Stimulated activated CD4-positive, alpha-beta T cell treated with anti-CD3 and anti-CD28 coated beads, Interleukin-4, amount 100 ng/mL, for 4 hours (primary cell): ENCODE measurements around the gene KRTAP12-4.
"Not testable (repeated sequence)": the region's sequence is repeated elsewhere in the genome, so short reads cannot be mapped to it uniquely, and the experiment has no call there.

Experiments
- DNase-seq, 2 experiments: peaks; one replicate each; pipeline ENCODE4 v3.0.0-alpha.2; 2020

Gene KRTAP12-4

DNA sequence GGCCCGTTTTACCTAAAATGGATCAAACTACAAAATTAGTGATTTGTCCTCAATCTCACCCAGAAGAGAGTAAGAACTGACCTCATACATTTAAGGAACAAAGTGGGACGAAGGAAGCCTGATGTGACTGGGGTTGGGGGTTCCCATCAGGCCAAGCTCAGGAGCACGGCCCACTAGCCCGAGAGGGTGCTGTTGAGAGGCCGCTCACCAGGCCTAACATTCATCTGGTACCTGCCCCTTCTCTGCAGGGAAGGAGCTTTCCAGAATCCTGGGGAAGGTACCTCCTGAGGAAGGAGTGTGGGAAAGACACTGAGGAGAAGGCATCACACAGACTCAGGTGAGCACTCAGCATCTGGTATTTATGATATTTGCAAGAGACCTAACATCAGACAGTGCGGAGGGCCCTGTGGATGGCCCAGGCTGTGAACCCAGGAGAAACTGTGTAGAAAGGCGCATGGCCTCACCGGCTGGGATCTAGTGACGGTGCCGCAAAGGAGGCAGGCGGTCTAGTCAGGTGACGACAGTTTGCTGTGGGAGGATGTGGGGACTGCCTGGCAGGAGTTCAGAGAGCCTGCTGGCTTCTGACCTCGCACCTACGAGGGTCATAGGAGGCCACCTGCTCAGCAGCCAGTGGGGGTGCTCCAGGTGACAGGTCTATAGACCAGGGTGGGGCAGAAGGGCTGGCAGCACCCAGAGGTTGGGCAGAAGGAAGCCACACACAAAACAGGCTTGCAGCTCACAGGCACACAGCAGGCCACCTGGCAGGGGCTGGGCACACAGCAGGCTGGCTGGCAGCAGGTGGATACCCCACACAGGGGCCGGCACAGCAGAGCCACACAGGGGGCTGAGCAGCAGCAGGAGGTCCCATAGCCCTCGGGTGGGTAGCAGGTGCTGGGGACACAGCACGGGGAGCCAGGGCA lies 543 bp downstream of the KRTAP12-4 start:
- peak in 1 of 2 experiments; percentile 24 for DNase-seq

DNA sequence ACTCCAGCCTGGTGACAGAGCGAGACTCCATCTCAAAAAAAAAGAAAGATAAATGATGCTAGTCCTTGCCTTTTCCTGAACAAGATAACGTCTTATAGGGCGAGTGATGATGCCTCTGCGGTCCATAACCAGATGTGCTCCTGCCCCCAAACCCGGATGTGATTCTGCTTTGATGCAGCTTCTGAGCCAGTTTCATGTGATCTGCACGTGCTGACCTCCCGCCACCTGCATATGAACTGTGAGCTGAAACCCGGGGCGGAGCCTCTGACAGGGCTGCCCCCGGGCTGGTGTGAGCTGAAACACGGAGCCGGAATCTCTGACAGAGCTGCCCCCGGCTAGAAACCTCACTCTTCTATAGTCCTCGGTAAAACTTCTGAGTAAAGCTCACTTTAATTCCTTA lies 1.3 kb downstream of the KRTAP12-4 start:
- DNase-seq = no peak

DNA sequence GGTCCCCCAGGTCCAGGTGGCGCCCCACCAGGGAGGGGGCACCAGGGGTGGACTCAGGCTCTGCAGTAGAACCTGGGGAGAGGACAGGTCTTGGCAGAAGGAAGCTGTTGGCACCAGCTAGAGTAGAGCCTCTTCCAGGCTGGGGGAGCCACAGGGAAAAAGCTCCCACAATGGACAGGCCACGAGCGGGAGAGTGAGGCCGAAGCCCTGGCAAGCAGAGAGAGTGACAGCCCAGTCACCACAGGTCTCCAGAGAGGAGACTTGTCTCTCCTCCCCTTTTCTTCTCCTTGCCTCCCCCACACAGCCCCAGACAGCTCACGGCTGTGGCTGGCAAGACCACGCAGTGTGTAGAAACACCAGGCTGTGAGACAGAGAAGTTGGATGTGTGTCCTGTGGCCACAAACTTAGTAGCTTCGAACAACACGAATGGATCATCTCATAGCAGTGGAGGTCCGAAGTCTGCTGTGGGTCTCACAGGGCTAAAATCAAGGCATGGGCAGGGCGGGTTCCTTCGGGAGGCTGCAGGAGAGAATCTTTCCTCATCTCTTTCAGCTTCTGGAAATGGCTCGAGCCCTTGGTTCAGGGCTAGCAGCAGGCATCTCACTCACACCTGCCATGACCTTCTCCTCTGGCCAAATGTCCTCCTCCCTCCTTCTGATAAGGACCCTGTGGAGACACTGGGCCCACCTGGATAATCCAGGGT lies 3.3 kb downstream of the KRTAP12-4 start:
- DNase-seq = no peak

GRCh38 chr21:44650265-44650972 lies 4.0 kb downstream of the KRTAP12-4 start:
- no peak for DNase-seq

- no peak for DNase-seq
These were observed 4.8 kb downstream of the KRTAP12-4 start for GRCh38 chr21:44649521-44650100.

GRCh38 chr21:44648557-44649311 lies 5.7 kb downstream of the KRTAP12-4 start:
- no peak for DNase-seq

- DNase-seq = no peak
These were observed 7.3 kb downstream of the KRTAP12-4 start for GRCh38 chr21:44647222-44647552.

GRCh38 chr21:44646366-44647221 lies 7.9 kb downstream of the KRTAP12-4 start, which contains the start of gene KRTAP10-11:
Gene KRTAP10-11, plus strand, starts transcription at chr21:44646414. Its CDS starts 45 bp downstream, at chr21:44646459.
- DNase-seq = not testable (repeated sequence)

- DNase-seq = no peak
These were observed 9.6 kb downstream of the KRTAP12-4 start for GRCh38 chr21:44644878-44645277.

DNA sequence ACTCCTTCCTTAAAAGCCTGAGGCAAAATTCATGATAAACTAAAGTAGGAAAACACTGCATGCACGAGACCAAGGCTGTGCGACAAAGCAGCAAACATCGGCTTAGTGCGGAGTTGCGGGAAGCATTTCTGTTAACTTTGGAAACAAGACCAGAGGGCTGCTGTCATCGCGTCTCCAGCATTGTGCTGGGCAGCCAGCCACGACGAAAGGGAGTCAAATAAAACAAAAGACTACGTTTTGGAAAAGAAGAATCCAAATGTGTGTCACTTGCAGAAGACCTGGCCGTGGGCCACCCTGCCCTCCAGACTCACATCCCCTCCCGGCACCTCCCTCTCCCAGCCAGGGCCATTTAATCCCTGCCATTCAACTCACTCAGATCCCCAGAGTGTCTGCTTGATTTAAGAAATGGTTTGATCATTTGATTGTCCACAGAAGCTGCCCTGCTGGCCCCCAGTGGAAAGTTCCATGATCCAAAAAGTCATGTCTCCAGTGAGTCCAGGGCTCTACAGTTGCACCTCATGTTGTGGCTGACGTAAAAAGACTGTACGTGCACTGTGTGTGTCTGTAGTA lies 10.6 kb downstream of the KRTAP12-4 start:
- DNase-seq = no peak

- DNase-seq = no peak
These were observed 13.7 kb downstream of the KRTAP12-4 start for GRCh38 chr21:44640761-44641160.

GRCh38 chr21:44639331-44639655 lies 15.2 kb downstream of the KRTAP12-4 start:
- no peak for DNase-seq

DNA sequence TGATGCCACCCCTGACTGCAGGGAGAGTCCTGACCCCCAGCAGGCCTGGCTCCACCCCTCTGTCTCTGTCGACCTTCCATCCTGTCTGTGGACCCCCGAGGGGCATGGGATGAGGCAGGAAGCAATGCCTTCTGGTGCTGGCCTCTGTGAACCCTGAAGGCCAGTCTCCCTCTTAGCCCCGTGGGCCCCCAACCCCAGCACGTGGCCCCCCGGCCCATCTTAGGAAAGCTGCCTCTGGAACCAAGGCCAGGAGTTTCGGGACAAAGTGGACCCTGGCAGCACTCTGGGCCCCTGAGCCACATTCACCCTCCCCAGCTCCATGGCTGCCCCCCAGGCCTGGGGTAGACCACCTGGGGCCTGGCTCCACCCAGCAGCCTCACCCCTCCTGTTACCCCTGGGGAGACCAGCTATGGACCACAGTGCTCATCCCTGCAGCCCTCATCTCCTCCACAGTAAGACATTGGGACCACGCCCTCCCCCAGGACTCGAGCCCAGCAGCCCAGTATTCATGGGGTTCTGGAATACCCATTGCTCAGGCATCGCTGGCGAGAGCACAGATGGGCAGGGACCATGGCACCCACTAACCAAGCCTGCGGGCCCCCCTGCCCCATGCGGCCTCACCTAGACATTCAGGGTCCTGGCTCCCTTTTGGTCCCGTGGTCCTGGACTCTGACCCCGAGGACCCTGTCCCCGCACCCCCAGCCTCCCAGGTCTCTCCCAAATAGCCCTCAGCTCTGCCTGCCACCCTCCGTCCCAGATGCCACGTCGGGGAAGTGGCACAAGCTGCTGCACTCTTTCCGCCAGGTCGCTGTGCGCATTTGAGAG lies 15.7 kb downstream of the KRTAP12-4 start:
- DNase-seq = not testable (repeated sequence)

DNA sequence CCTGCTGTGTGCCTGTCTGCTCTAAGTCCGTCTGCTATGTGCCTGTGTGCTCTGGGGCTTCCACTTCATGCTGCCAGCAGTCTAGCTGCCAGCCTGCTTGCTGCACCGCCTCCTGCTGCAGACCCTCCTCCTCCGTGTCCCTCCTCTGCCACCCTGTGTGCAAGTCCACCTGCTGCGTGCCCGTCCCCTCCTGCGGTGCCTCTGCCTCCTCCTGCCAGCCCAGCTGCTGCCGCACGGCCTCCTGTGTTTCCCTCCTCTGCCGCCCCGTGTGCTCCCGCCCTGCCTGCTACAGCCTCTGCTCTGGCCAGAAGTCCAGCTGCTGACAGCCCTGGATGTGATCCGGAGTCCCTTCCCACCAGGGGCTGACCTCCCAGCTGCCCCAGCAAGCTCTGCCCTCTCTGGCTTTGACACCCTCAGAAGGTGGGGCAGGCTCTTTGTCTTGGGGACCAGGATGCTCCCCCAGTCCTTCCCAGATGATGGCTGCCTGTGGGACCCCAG lies 16.6 kb downstream of the KRTAP12-4 start:
- DNase-seq = not testable (repeated sequence)

GRCh38 chr21:44637018-44637850 lies 17.2 kb downstream of the KRTAP12-4 start, which contains the start of gene KRTAP10-10:
Gene KRTAP10-10, plus strand, starts transcription at chr21:44637356. Its CDS starts 62 bp downstream, at chr21:44637418.
- no peak for DNase-seq

GRCh38 chr21:44636209-44637017 lies 18.0 kb downstream of the KRTAP12-4 start:
- no peak for DNase-seq

DNA sequence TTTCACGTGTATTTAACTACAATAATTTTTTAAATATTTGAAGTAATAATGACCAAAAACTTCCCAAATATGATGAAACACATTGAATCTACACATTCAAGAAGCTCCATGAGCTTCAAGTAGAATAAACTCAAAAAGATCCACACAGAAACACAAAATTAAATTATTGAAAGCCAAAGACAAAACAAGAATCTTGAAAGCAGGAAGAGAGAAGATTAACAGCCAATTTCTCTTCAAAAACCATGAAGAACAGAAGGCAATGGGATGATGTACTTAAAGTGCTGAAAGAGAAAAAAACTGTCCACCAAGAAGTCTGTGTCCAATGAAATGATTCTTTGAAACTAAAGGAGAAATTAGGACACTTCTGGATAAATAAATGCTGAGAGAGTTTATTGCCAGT lies 22.4 kb downstream of the KRTAP12-4 start:
- no peak for DNase-seq

DNA sequence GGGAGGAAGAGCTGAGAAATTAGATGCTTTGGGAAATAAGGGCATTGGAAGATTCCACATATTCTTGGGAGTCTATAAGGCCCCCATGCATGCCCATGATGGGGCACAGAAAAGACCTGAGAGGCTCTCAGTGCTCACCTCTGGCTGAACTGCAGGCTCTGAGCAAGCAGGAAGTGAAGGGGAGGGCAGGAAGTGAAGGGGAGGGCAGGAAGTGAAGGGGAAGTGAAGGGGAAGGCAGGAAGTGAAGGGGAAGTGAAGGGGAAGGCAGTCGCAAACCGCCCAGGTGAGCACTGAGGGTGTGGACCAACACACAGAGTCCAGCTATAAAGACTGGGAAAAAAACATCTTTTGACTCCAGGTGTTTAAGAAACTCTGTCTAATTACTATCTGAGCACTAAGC lies 24.0 kb downstream of the KRTAP12-4 start:
- no peak for DNase-seq
